AG08395 (cell line): ENCODE data around the gene ZNF502.

Source experiments
- DNase-seq: peaks from one replicate; pipeline ENCODE4 v3.0.0; 2012; ENCODE audit warnings: mixed read lengths, low spot score

The ZNF502 gene

GRCh38 chr3:44771424-44772098 lies 59.1 kb downstream of the ZNF502 start:
- DNase-seq, result no peak

GRCh38 chr3:44772099-44772442 lies 59.6 kb downstream of the ZNF502 start:
- no peak for DNase-seq
